ENCODE data around the gene PEX6.

Gene PEX6

DNA sequence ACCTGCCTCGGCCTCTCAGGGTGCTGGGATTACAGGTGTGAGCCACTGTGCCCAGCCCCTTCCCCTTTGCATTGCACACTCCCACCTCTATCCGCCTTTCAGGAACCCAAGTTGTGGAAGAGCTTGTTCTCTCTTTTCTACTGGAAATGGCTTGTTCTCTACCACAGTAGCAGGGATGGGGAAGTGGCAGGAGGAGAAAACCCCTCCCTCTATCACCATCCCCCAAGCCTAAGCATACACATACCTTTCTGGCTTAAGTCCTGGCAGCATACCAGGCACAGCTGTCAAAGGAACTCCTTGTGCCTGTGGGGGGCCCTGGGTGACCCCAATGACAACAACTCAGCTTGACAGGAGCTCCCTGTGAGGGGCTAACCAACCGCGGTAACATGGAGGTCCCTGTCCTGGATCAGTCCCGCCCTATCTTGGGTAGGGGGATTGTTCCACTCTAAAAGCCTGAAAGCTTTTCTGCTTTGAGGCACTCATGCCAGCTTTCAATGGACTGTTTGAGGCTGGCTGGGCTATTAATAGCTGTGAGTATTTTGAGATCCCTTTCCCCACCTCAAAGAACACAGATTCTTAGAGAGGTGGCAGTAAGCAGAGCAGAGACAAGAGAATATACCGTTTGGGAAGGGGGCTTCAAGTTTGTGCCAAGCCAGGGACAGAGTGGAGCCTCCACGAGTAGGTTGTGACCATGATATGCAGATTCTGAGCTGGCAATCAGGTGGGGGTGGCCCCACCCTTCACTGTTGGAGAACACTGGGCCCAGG is 37.4 kb upstream of the PEX6 start:
- TF ChIP-seq, protein P1, sequence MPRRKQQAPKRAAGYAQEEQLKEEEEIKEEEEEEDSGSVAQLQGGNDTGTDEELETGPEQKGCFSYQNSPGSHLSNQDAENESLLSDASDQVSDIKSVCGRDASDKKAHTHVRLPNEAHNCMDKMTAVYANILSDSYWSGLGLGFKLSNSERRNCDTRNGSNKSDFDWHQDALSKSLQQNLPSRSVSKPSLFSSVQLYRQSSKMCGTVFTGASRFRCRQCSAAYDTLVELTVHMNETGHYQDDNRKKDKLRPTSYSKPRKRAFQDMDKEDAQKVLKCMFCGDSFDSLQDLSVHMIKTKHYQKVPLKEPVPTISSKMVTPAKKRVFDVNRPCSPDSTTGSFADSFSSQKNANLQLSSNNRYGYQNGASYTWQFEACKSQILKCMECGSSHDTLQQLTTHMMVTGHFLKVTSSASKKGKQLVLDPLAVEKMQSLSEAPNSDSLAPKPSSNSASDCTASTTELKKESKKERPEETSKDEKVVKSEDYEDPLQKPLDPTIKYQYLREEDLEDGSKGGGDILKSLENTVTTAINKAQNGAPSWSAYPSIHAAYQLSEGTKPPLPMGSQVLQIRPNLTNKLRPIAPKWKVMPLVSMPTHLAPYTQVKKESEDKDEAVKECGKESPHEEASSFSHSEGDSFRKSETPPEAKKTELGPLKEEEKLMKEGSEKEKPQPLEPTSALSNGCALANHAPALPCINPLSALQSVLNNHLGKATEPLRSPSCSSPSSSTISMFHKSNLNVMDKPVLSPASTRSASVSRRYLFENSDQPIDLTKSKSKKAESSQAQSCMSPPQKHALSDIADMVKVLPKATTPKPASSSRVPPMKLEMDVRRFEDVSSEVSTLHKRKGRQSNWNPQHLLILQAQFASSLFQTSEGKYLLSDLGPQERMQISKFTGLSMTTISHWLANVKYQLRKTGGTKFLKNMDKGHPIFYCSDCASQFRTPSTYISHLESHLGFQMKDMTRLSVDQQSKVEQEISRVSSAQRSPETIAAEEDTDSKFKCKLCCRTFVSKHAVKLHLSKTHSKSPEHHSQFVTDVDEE (CRISPR knock-in tag; IDR thresholded peaks at IDR 0.05) = no peak
- no peak for TF ChIP-seq GLIS3 (CRISPR knock-in tag; IDR thresholded peaks at IDR 0.05)
- TF ChIP-seq, protein P2, sequence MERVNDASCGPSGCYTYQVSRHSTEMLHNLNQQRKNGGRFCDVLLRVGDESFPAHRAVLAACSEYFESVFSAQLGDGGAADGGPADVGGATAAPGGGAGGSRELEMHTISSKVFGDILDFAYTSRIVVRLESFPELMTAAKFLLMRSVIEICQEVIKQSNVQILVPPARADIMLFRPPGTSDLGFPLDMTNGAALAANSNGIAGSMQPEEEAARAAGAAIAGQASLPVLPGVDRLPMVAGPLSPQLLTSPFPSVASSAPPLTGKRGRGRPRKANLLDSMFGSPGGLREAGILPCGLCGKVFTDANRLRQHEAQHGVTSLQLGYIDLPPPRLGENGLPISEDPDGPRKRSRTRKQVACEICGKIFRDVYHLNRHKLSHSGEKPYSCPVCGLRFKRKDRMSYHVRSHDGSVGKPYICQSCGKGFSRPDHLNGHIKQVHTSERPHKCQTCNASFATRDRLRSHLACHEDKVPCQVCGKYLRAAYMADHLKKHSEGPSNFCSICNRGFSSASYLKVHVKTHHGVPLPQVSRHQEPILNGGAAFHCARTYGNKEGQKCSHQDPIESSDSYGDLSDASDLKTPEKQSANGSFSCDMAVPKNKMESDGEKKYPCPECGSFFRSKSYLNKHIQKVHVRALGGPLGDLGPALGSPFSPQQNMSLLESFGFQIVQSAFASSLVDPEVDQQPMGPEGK (CRISPR knock-in tag; IDR thresholded peaks at IDR 0.05; ENCODE audit: borderline replicate concordance) = no peak
- TF ChIP-seq TCF4 (CRISPR knock-in tag; IDR thresholded peaks at IDR 0.05; ENCODE audit: borderline replicate concordance) = no peak
- no peak for TF ChIP-seq TOX (CRISPR knock-in tag; IDR thresholded peaks at IDR 0.05; ENCODE audit: borderline replicate concordance)
- no peak for TF ChIP-seq BACH2 (CRISPR knock-in tag; IDR thresholded peaks at IDR 0.05; ENCODE audit: borderline replicate concordance)
- no peak for TF ChIP-seq CSDC2 (CRISPR knock-in tag; IDR thresholded peaks at IDR 0.05)
- TF ChIP-seq ZNF565 (CRISPR knock-in tag; conservative IDR thresholded peaks at IDR 0.05; ENCODE audit: low read depth) = no peak
- no peak for TF ChIP-seq PPARA (CRISPR knock-in tag; IDR thresholded peaks at IDR 0.05; ENCODE audit: borderline replicate concordance)
- no peak for TF ChIP-seq OSR1 (CRISPR knock-in tag; IDR thresholded peaks at IDR 0.05)
- no peak for TF ChIP-seq POU6F1 (CRISPR knock-in tag; IDR thresholded peaks at IDR 0.05; ENCODE audit: borderline replicate concordance, low read depth)
- no peak for TF ChIP-seq ARNTL (CRISPR knock-in tag; IDR thresholded peaks at IDR 0.05; ENCODE audit: borderline replicate concordance, low read depth)
- no peak for TF ChIP-seq ESRRG (CRISPR knock-in tag; IDR thresholded peaks at IDR 0.05)
- no peak for ATAC-seq

DNA sequence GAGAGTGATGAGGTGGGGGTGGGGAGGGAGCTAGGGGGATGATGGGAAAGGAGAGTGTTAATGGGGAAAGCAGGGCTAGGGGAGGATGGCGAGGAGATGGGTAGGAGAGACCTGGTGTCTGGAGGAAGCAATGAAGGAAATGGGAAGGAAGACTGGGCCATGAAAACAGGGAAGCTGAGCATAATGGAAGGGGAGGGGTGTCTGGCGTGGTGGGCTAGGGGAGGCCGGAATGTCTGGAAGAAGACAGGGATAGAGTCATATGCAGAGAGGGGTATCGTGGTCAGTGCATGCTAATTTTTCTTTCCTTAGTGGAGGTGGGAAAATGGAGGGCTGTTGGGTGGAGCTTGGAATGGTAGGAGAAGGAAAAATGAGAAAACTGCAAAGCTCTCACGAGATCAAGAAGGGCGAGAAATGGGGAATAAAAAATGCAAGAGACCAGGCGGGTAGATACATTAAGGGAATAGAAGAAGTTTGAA is 35.5 kb upstream of the PEX6 start:
- ATAC-seq = peak; percentile 34
- no peak for TF ChIP-seq ZFP30 (CRISPR knock-in tag; IDR thresholded peaks at IDR 0.05)
- no peak for TF ChIP-seq ARNTL (CRISPR knock-in tag; IDR thresholded peaks at IDR 0.05; ENCODE audit: borderline replicate concordance, low read depth)
- no peak for TF ChIP-seq TCF4 (CRISPR knock-in tag; IDR thresholded peaks at IDR 0.05; ENCODE audit: borderline replicate concordance)

DNA sequence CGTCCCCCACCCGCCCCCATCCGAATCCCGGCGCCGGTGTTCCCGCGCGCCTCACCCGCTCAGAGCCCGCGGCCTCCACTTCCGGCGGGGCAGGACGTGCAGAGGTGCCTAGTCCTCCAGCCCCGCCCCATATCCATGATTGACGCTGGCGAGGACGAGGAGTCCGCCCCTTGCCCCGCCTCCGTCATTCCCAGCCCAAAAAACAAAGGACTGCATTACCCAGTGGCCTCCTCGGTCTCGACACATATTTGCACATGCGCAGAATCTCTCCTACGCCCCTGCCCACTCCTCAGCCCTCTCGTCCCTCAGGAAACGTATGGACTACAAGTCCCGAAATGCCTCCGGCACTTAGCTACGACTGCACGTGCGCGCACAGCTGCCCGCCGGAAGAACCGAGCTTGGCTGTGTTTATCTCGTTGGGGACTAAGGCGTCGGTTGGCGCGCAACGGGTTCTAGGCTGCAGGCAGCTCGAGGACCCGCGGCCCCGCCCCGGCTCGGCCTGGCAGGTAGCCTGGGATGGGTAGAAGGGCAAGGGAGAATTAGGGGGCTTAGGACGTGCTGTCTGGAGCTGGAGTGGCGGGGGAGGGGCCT is 35.0 kb upstream of the PEX6 start, which contains the start of the genes KLHDC3 and MEA1:
TSS of gene KLHDC3 (plus strand) at position 407 of the 591 bp plus-strand sequence. CDS start 2,944 bp downstream, outside the sequence.
TSS of gene MEA1 (minus strand) at position 104 of the 591 bp plus-strand sequence. CDS start 133 bp downstream, outside the sequence.
- ATAC-seq = peak; percentile 93
- TF ChIP-seq ZNF8 (CRISPR knock-in tag; IDR thresholded peaks at IDR 0.05) (no peak), POU6F1 (CRISPR knock-in tag; IDR thresholded peaks at IDR 0.05; ENCODE audit: borderline replicate concordance, low read depth) (no peak), BACH2 (CRISPR knock-in tag; IDR thresholded peaks at IDR 0.05; ENCODE audit: borderline replicate concordance) (no peak), ISL1 (CRISPR knock-in tag; IDR thresholded peaks at IDR 0.05) (no peak), CSRNP3 (CRISPR knock-in tag; IDR thresholded peaks at IDR 0.05) (no peak), RARB (CRISPR knock-in tag; IDR thresholded peaks at IDR 0.05) (no peak), ZFP3 (CRISPR knock-in tag; IDR thresholded peaks at IDR 0.05) (no peak), ARNTL (CRISPR knock-in tag; IDR thresholded peaks at IDR 0.05; ENCODE audit: borderline replicate concordance, low read depth) (no peak), SNAI2 (CRISPR knock-in tag; IDR thresholded peaks at IDR 0.05) (no peak), CREB5 (CRISPR knock-in tag; IDR thresholded peaks at IDR 0.05; ENCODE audit: low read depth) (no peak), ZNF565 (CRISPR knock-in tag; conservative IDR thresholded peaks at IDR 0.05; ENCODE audit: low read depth) (no peak), ZC3H10 (CRISPR knock-in tag; IDR thresholded peaks at IDR 0.05) (no peak), TCF4 (CRISPR knock-in tag; IDR thresholded peaks at IDR 0.05; ENCODE audit: borderline replicate concordance) (no peak), CSDC2 (CRISPR knock-in tag; IDR thresholded peaks at IDR 0.05) (no peak), PPARA (CRISPR knock-in tag; IDR thresholded peaks at IDR 0.05; ENCODE audit: borderline replicate concordance) (no peak)
- TF ChIP-seq, protein P1 (CRISPR knock-in tag; IDR thresholded peaks at IDR 0.05) = no peak
